Measurements from ENCODE around the gene TPD52L1.
"Not testable (repeated sequence)": the region's sequence is repeated elsewhere in the genome, so short reads cannot be mapped to it uniquely, and the experiment has no call there.

TPD52L1 gene

DNA sequence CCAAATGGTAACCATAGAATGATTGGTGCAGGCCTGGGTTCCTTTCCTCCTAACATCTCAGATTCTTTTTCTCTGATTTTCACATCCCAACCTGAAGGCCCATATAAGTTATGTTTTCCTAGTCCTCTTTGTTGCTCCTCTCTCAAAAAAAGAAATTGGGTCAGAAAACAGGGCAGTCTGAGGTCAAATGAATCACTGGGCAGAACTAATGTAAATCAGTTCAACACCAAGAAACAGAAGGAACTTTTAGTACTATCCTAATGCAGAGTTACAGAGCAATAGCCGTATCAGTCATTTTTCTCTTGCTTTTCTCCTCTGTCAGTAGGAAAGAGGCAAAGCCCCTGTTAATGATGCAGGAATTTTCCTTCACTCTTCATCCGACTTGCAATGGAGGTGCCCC, 11.0 kb upstream of the TPD52L1 start:
- DNase-seq = no peak

DNA sequence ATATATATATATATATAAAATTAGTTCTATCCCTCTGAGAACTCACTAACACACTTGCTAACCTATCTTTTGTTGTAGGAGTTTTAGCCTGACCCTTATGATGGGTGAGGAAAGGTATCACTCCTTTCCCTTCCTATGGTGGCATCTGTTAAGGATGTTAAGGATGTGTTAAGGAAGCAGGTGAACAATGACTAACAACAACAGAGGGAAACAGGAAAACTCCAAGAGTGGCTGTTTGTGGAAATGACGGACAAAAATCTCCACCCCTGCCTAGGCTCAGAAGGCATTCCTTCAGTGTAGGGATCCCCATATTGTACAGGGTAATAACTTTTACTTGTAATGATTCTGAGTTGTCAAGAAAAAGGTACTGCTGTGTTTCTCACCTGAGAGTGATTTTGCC, 8.8 kb upstream of the TPD52L1 start:
- no peak for DNase-seq

DNA sequence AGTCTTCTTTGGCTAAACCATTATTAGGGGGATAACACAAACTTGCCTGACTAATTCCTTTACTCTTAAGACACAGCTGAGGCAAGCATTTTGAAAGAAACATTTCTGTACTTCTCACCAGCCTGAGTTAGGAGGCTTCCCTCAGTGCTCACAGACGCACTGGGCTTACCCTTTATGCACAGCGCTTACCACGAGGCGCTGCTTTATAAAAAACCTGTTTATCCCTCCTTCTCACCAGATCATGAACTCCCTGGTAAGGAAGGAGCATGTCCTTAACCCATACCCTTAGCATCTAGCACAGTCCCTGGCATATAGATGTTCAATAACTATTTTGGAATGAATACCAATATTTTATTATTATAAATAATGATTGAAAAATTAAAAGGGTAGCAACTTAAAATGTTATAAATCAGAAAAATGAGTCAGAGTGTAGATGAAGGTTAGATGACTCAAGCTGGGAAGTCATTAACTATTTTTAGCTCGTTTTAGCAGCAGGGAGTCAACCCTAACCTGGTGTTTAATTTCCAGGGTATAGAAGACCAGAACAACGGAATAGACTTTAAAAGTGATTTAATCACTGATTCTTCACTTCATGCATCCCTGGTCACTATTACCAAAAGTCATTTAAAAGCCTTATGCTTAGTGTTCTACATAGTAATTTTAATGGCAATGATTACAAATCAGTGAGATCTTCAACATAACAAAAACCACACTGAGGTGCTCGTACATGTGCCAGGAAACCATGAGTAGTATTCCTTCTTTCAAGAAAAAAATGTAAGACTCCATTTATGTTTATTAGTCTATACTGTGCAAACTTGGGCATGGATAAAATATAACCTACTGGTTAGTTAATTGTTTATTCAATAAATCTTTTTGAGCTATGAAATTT, 4.1 kb upstream of the TPD52L1 start:
- no peak for DNase-seq

DNA sequence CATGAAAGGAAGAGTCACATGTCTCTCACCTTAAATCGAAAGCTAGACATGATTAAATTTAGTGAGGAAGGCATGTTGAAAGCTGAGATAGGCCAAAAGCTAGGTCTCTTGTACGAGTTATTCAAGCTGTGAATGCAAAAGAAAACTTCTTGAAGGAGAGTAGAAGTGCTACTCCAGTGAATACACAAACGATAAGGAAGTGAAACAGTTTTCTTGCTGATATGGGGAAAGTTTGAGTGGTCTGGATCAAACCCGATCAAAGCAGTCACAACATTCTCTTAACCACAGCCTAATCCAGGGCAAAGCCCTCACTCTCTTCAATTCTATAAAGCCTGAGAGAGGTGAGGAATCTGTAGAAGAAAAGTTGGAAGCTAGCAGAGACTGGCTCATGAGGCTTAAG, 1.9 kb upstream of the TPD52L1 start:
- DNase-seq = no peak

DNA sequence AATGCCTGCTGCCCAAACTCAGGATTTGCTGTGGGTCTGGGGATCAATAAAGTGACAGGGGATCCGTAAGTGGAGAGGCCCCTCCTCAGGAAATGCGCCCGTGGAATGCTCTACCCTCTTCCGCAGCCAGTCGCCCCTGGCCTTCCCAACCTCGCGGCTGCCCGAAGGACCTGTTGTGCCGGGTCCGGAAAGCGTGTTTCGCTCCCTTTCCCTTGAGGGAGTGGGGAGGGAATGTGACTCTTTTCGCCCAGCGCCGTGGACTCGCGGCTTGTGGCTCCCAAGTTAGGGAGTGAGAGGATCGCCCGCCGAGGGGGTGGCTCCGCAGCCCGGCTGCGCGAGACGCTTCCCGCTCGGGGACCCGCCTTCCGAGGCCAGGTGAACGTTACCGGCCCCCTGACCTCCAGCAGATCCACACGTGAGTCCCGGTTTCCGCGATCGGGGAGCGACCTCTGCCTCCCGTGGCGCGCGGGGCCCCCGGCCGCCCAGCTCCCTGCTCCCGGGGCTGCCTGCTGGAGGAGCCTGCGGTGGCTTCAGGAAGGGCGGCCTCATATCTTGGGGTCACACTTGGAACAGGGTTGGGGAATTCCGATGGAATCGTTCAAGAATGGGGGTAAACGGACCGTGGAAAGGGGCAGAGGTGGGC, 666 bp downstream of the TPD52L1 start:
- DNase-seq = no peak

DNA sequence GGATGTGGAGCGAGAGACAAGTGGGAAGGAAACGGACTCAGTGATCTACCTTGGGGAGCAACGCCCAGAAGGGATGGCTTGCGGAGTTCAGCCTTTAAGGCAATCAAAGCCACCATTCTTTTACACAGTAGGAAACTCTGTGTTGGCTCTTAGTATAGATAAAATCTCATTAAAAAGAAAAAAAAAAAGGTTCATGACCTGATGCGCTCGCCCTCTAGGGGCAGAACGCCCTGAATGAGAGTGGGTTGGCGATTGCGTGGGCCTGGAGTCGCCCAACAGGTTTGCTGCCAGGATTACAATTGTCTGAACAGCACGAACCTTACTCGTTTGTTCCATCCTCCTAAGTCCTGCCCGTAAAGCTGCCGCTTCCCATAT, 1.2 kb downstream of the TPD52L1 start:
- no peak for DNase-seq

DNA sequence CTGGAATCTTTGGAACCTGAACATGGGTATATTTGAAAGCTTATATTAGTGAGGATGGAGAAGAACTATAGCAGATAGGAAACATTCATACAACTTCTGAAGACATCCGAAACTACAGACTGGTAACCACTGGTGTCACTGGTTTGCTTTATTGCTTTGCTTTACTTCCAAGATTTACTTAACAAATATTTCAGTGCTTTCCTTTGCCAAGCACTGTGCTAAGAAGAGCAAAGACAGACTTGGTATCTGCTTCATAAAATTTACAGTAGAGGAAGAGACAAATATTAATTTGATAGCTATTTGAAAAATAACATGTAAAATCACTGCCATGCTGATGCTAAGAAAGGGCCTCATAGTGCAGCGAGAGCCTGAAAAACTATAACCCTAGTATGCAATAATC, 1.8 kb downstream of the TPD52L1 start:
- DNase-seq = no peak

DNA sequence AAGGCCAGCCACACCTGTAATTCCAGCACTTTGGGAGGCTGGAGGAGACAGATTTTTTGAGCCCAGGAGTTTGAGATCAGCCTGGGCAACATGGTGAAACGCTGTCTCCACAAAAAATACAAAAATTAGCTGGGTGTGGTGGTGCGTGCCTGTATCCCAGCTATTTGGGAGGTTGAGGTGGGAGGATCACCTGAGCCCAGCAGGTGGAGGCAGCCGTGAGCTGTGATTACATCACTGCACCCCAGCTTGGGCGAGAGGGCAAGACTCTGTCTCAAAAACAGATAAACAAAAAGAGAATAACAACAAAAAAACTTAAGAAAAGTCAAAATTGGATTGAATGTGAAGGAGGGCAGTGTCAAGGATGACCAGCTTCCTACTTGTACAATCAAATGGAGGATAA, 2.9 kb downstream of the TPD52L1 start:
- DNase-seq = no peak

DNA sequence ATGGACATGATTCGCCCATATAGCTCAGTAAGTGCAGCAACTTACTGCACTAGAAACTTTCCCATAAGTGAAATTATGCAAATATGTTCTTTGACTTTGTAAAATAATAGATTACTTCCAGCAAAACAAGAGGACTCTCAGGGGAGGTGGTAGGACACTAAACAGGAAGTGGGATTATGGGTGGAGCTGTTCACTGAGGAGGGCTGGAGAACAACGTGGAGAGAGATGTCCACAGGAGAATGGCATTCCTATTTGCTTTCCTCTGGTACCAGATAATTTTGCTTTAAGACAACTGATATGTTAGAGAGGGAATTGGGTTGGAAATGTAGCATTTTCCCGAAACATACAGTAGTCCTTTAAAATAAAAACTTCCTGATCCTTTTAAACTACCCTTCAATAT, 3.7 kb downstream of the TPD52L1 start:
- DNase-seq = no peak

DNA sequence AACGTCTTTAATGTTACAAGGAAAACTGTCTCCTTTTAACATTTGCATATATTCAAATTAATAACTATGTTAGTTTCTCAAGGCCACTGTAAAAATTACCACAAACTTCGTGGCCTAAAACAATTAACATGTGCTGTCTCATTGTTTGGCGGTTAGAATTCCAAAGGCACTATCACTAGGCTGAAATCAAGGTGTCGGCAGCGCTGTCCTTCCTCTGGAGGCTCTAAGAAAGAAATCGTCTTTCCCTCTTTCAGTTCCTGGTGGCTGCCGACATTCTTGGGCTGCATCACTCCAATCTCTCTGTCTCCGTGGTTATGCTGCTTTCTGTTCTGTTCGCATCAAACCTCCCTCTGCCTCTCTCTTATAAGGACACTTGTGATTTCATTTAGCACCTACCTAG, 4.2 kb downstream of the TPD52L1 start:
- no peak for DNase-seq

DNA sequence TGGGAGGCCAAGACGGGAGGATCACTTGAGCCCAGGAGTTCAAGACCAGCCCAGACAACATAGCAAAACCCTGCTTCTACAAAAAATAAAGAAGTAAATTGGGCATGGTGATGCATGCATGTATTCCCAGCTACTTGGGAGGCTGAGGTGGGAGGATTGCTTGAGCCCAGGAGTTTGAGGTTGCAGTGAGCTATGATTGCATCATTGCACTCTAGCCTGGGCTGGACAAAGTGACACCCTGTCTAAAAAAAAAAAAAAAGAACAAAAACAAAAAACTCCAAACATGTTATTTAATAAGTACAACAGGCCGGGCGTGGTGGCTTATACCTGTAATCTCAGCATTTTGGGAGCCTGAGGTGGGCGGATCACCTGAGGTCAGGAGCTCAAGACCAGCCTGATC, 9.8 kb downstream of the TPD52L1 start:
- not testable (repeated sequence) for DNase-seq

DNA sequence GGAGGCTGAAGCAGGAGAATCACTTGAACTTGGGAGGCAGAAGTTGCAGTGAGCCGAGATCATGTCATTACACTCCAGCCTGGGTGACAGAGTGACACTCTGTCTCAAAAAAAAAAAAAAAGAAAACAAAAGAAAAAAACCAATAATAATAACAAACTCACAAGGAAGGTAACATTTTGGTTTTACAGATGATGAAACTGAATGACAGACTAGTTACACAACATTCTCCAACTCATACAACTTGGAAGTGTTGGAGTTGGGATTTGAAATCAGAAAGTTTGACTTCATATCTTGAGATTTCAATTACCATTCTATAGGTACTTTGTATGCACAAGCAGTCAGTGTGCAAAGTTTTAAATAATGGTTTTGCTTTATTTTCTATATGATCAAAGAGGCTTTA, 10.2 kb downstream of the TPD52L1 start:
- DNase-seq = no peak

DNA sequence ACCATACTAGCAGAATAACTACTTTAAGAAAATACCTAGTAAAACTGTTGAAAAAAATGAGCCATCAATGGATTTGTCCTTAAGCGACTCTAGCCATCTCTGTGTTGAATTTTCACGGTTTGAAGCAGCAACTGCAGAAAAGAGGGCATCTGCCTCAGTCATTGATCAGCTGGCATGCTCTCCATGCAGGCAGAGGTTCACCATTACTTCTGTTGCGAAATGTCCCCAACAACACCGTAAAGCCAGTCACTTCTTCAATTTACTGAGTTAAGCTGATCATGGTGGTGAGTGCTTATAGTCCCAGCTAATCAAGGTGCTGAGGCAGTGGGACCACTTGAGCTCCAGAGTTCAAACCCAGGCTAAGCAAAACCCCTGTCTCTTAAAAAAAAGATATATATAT, 11.1 kb downstream of the TPD52L1 start:
- DNase-seq = no peak

DNA sequence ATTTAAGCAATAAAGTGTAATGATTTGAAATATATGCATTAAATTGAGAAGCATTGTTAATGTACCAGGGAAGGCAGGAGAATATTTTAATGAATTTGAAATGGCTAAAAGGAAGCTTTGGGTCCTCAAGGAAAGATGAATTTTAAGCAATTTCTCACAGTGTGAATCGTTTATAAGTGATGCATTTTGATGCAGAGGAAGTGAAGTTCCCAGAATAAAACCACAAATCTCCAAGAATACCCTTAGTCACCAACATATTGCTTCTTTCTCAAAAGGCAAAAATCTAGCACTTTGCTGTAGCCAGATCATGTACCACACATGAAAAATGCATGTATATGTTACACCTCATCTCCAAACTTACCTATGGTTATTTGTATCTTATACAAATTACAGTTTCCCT, 11.7 kb downstream of the TPD52L1 start:
- no peak for DNase-seq

DNA sequence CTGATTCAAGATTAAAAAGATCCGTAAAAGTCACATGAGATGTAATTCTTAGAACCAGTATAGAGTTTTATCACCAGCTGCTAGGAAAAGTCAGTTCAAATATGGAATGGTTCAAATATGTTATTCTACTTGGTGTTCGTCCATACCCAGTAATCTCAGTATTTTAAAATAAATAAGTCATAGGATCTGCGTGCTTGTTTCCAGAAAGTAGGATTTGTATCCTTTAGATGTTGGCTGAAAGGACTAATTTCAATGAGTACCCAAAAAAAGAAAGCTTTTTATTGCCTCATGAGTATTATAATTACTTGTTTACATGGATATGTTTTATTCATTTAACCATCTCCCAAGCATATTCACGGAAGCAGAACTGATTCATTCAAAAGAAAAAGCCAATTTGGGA, 12.2 kb downstream of the TPD52L1 start:
- no peak for DNase-seq

DNA sequence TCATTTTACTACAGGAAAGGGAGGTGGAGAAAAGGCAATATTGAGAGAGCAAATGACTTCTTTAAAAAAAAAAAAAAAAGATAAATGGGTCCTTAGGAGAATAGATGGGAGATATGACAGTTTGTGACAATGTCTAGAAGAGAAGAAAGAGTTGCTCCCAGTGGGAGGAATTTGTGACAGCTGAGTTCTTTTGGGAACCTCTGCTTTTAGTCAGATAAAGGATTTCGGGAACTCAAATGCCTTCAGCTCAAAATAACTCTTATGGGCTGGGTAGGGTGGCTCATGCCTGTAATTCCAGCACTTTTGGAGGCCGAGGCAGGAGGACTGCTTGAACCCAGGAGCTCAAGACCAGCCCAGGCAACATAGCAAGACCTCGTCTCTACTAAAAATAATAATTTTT, 13.1 kb downstream of the TPD52L1 start:
- DNase-seq = no peak

DNA sequence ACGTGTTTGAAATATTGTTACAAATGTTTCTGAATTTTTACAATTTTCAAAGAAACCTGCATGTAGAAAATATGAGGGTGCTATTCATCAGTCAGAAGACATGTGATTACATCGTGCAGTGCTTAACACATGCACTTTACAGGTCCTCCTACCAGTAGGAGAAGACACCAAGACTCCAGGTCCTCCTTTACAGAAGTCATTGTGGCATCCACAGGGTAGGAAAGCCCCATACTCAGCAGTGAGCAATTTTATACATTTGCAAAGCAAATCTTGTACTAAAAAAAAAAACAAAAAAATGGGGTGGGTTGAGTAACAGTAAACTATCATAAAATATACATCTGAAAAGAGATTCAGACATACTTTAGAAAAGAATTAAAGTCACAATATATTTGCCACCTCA, 14.0 kb downstream of the TPD52L1 start:
- no peak for DNase-seq

DNA sequence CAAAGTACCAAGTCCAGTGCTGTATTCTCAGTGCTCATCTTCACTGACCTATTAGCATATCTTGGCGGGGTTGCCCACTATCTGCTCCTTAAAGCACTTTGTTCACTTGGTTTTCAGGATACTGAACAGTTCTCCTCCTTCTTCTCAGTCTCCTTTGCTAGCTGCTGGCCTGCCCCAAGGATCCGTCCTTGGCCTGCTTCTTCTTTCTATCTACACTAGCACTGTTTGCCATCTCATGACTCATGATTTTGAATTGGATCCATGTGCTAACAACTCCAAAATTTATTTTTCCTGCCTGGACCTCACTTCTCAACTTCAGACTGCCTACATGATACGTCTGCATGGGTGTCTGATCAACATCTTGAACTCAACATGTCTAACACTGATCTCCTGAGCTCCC, 15.5 kb downstream of the TPD52L1 start:
- DNase-seq = no peak

DNA sequence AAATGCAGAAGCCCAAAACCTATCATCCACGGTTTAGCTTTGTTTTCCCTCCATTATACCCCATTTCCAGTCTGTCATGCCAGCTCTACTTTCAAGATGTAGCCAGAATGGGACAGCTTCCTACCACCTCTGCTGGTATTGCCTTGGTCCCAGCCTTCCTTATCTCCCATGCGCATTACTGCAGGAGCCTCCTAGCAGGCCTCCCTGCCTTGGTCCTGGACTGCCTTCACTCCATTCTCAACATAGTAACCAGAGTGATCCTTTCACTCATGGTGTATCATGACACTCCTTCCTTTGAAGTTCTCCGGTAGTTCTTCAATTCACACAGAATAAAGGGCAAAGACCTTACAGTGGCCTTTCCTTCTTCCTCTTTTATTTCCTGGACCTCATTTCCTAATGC, 15.9 kb downstream of the TPD52L1 start:
- DNase-seq = no peak

DNA sequence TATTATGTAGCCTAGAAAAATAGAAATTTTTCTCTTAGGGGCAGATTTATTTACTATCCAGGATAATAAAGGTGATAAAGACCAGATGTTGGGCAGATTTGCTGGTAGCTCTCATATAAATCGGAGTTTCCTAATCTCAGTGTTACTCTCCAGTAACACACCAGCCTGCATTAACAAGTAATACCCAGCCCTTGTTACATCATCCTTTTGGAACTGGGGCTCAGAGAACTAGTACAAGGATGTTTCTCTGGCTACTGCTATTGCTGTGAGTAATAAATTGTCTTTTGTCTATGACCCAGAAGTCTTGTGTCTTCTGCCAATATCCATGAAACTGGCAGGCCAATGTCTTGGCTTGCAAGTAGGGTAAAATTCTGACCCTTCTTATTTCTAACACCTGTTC, 16.8 kb downstream of the TPD52L1 start:
- DNase-seq = no peak

DNA sequence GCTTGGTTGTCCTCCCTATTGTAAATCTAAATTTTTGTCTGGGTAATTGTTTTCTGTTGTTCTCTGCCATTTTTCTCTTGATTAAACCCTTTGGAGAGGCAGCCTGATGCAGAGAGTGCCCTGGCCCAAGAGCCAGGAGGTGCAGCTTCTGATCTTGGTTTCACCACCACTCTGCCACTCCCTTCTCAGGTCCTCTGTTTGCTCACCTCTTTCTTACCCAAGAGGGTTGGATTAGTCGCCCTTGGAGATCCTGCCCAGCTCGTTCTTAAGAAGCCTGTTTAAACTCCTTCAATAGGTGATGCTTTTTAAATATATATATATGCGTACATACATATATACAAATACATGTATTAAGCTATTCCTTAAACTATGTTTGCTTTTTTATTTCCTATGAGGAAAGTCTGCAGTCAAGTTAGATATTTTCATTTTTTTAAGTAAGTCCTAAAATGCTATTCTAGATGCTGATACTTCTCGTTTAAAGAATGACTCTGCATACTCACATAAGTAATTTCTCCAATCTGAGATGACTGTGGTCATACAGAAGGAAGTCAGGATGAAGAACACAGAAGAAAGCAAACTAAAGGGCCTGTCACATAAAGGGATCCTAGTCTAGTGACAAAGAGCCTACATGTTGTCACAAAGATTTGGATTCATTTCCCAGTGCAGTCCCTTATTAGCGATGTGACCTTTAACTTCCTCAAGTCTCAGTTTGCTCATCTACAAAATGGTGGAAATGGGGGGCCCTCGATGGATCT, 19.9 kb downstream of the TPD52L1 start:
- DNase-seq = no peak

DNA sequence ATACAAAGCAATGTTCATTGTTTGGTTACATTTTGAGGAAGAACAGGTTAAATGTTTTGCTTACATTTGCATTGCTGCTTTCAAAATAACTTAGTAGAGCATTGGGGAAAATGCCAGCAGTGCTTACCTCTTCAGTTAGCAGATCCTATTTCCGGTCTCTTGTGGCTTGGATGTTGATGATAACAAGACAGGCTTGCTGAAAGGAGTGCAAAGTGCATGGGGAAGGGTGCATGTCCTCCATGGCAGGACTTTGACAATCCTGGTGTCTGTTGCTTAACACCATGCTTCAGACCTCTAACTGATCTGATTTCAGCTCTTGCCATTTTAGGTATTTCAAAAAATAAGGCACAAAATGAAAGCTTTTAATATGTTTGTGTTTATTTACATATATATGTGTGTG, 21.1 kb downstream of the TPD52L1 start:
- DNase-seq = no peak

DNA sequence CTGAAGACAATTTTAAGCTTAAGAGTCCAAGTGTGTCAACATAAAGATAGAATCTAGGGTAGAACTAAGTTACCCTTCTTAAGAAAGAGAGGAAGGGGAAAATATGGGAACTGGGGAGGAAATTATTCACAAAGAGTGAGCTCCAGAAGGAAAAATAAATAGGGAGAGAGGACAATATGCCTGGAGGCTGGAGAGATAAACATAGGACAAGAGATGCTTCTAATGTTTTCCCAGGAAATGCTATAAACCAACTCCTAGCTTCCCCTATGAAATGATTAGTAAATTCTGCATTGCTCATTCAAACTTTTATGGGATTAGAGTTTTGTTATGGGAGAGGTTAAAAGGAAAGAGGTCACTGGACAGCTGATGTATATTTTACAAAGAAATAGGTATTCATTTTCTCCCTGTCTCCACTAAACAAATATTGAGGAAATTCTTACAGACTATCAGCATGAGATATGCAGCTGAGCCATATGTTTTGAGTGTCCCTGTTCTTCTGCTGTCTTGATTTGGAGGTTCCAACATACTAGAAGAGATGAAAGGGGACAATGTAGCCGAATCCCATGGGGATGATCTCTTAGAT, 22.0 kb downstream of the TPD52L1 start:
- DNase-seq = no peak
